ENCODE data around the gene PRKAR1A. TPM values are rescaled to one million over a fixed set of nuclear protein-coding genes. Genes with fewer than 3 reads are reported as not detected.

The PRKAR1A gene
- total and polyA plus RNA-seq, 2 of the 8 experiments (the other 6 are each of a cell fraction or from before 2014, with no cell fraction given) = 39.3 to 149 TPM

- H2BK12ac ChIP-seq (ENCODE audit: low read depth, low read length) = no peak overlapping the region
- H4K8ac ChIP-seq (ENCODE audit: extremely low read depth, insufficient read depth, low read length) = no peak overlapping the region; the same call in 1 of the 2 replicates
- H4K20me1 ChIP-seq (replicated peaks in 1 of 2; ENCODE audit: control insufficient read depth in 1 of 2, insufficient read depth in 2 of 2, low read length in 2 of 2) = no peaks in the 10 kb centered on the region
- no peak overlapping the region for H4K5ac ChIP-seq (ENCODE audit: insufficient read length, low read depth, low read length)
- H2BK5ac ChIP-seq (ENCODE audit: low read depth, low read length) = no peak overlapping the region
- H3K56ac ChIP-seq (replicated peaks; ENCODE audit: insufficient read length, low read depth, low read length) = no peak overlapping the region
- H2BK120ac ChIP-seq (replicated peaks; ENCODE audit: low read depth, low read length) = no peak overlapping the region
- no peak overlapping the region for H2AK5ac ChIP-seq (ENCODE audit: low read depth, low read length)
- no peaks in the 10 kb centered on the region for H3K27me3 ChIP-seq (replicated peaks in 1 of 4; ENCODE audit: control insufficient read depth in 3 of 4, extremely low read depth in 1 of 4, insufficient read depth in 3 of 4, low read length in 3 of 4)
- no peak overlapping the region for H4K91ac ChIP-seq (replicated peaks; ENCODE audit: insufficient read length, low read length)
- H3K4me2 ChIP-seq (ENCODE audit: insufficient read depth in 1 of 2, low read depth in 2 of 2, low read length in 2 of 2) = no peak overlapping the region
- H3K14ac ChIP-seq (ENCODE audit: insufficient read length) = no peak overlapping the region
- no peak overlapping the region for H3K4ac ChIP-seq (replicated peaks; ENCODE audit: insufficient read length, low read depth, low read length)
- no peak overlapping the region for H3K23ac ChIP-seq (ENCODE audit: insufficient read length)
- ChIA-PET CTCF (ENCODE audit: partially characterized antibody) (interaction anchor here (1.1 to 1.7 kb wide), 5 partner anchors 9 to 182 kb away, joined by 3 to 5 read pairs (median 4); no protein-coding TSS in a partner anchor), POLR2A (ENCODE audit: partially characterized antibody) (interaction anchor here (1.3 kb wide), 1 partner anchor 39 kb away, joined by 3 read pairs; no protein-coding TSS in a partner anchor)
- no peak overlapping the region for H3K9ac ChIP-seq (replicated peaks in 1 of 4; ENCODE audit: extremely low read depth in 1 of 4, low read depth in 3 of 4, low read length in 3 of 4)
- H3K23me2 ChIP-seq (ENCODE audit: low read depth, low read length) = no peaks in the 10 kb centered on the region
- DNase-seq (ENCODE audit: low read depth in 1 of 2, low spot score in 2 of 2) (no peak), FAIRE-seq (no peak)
- no peaks in the 10 kb centered on the region; a peak in 1 of 4 replicates for H3K9me3 ChIP-seq (ENCODE audit: insufficient read depth in 2 of 2, low read depth in 1 of 2, low read length in 1 of 2)
- no peak overlapping the region for H3K18ac ChIP-seq (ENCODE audit: extremely low read depth, low read length)
- H3K79me1 ChIP-seq (ENCODE audit: low read depth, low read length) = no peaks in the 10 kb centered on the region
- no peak overlapping the region for H2BK15ac ChIP-seq (ENCODE audit: low read length)
- H3K79me2 ChIP-seq (ENCODE audit: control insufficient read depth in 1 of 2, insufficient read depth in 2 of 2, low read length in 2 of 2) = no peaks in the 10 kb centered on the region
- H3K27ac ChIP-seq (ENCODE audit: low read depth, low read length) = no peak overlapping the region
- no peak overlapping the region for H2AFZ ChIP-seq (ENCODE audit: low read length)
- no peak overlapping the region for H2BK20ac ChIP-seq (ENCODE audit: low read length)
- H3K4me1 ChIP-seq (replicated peaks in 1 of 4; ENCODE audit: control insufficient read depth in 3 of 4, insufficient read depth in 4 of 4, low read length in 3 of 4) = peaks cover 0 to 2% (median 0%) of the 10 kb centered on the region in 4 experiments; a peak in 1 of 7 replicates
- 98% methylated on average over 8 of the region's 8 CpGs; no CpG with 5 or more reads in 1 of the 2 experiments for WGBS, 2 experiments (ENCODE audit: extremely low coverage in 1 of 2, insufficient coverage in 1 of 2, insufficient read length in 1 of 2, insufficient replicate concordance in 2 of 2, low coverage in 1 of 2, low lambda C conversion rate in 2 of 2, missing lambda C conversion rate in 1 of 2)
- H3K36me3 ChIP-seq (ENCODE audit: control insufficient read depth in 2 of 4, insufficient read depth in 4 of 4, low read length in 3 of 4) = no peaks in the 10 kb centered on the region
- no peak overlapping the region for H3K4me3 ChIP-seq (ENCODE audit: extremely low read depth in 1 of 4, insufficient read depth in 2 of 4, low read depth in 3 of 4, low read length in 4 of 4)
- no peak for TF ChIP-seq CHD1 (IDR thresholded peaks at IDR 0.05; ENCODE audit: low read depth, low read length)
- no peak for TF ChIP-seq GTF2F1 (IDR thresholded peaks at IDR 0.05; ENCODE audit: borderline replicate concordance, low read depth, low read length)
- no peak for TF ChIP-seq BACH1 (IDR thresholded peaks at IDR 0.05; ENCODE audit: low read length)
- no peak for TF ChIP-seq PHF8 (conservative IDR thresholded peaks at IDR 0.05; ENCODE audit: low read depth, low read length)
- TF ChIP-seq TEAD4 (IDR thresholded peaks at IDR 0.05; ENCODE audit: low read depth, low read length) = no peak
- TF ChIP-seq YY1 (IDR thresholded peaks at IDR 0.05; ENCODE audit: low read depth, low read length) = no peak
- no peak for TF ChIP-seq SIN3A (conservative IDR thresholded peaks at IDR 0.05 in 1 of 2, IDR thresholded peaks at IDR 0.05 in 1 of 2; ENCODE audit: low read depth in 1 of 2, low read length in 2 of 2)
- no peak for TF ChIP-seq BCL11A (IDR thresholded peaks at IDR 0.05; ENCODE audit: low read depth in 2 of 2, low read length in 2 of 2)
- TF ChIP-seq SP4 (IDR thresholded peaks at IDR 0.05; ENCODE audit: low read length) = no peak
- no peak for TF ChIP-seq SUZ12 (IDR thresholded peaks at IDR 0.05; ENCODE audit: low read length)
- TF ChIP-seq KDM4A (IDR thresholded peaks at IDR 0.05; ENCODE audit: low read depth, low read length, severe bottlenecking) = no peak
- no peak for TF ChIP-seq RBBP5 (IDR thresholded peaks at IDR 0.05; ENCODE audit: borderline replicate concordance, low read depth, low read length)
- TF ChIP-seq KDM1A (IDR thresholded peaks at IDR 0.05; ENCODE audit: borderline replicate concordance, low read length) = no peak
These were observed 67.1 kb downstream of the PRKAR1A start for GRCh38 chr17:68579194-68579927.
